Heart right ventricle (tissue), 16 donors: ENCODE measurements around the gene PACSIN2. TPM values are rescaled to one million over a fixed set of nuclear protein-coding genes. Genes with fewer than 3 reads are reported as not detected.

Experiments
- ATAC-seq, 8 donors: fragments of 200-7000 bp; cut with Tn5 transposase; one replicate each; pipeline ENCODE4 v1.9.1; 2020; ENCODE audit warnings: mild to moderate bottlenecking in 8 of 8, moderate library complexity in 8 of 8, moderate number of reproducible peaks in 1 of 8
- DNase-seq, 2 donors: peaks; one replicate each; pipeline ENCODE4 v3.0.0-alpha.2; 2020
- H3K27ac ChIP-seq, 10 donors: fragments of 200-600 bp; sonication (generic) in 2 of 10; one replicate each; pipeline versions ENCODE4 v1.5.0 to v1.8.0; 2020 to 2022; ENCODE audit warnings: mild to moderate bottlenecking in 3 of 10
- H3K27me3 ChIP-seq, 7 donors: fragments of 200-600 bp; one replicate each; pipeline ENCODE4 v1.8.0; 2021 to 2022; ENCODE audit warnings: mild to moderate bottlenecking in 2 of 7
- H3K36me3 ChIP-seq, 9 donors: fragments of 200-600 bp; sonication (generic) in 1 of 9; one replicate each; pipeline versions ENCODE4 v1.5.0 to v1.8.0; 2020 to 2022; ENCODE audit warnings: mild to moderate bottlenecking in 2 of 9
- H3K4me1 ChIP-seq, 9 donors: fragments of 200-600 bp; sonication (generic) in 1 of 9; one replicate each; pipeline versions ENCODE4 v1.5.0 to v1.8.0; 2020 to 2022; ENCODE audit warnings: mild to moderate bottlenecking in 4 of 9
- H3K4me3 ChIP-seq, 10 donors: fragments of 200-600 bp; sonication (generic) in 2 of 10; one replicate each; pipeline versions ENCODE4 v1.5.0 to v1.8.0; 2020 to 2022; ENCODE audit warnings: mild to moderate bottlenecking in 7 of 10, moderate library complexity in 2 of 10
- H3K9me3 ChIP-seq, 11 donors: fragments of 200-600 bp in 10 of 11; sonication (generic) in 2 of 11; one replicate each; pipeline versions ENCODE4 v1.5.0 to v1.8.0; 2013 to 2022; ENCODE audit warnings: mild to moderate bottlenecking in 2 of 11, control low read depth in 1 of 11, moderate library complexity in 1 of 11
- CTCF ChIP-seq, 9 donors: fragments of 200-600 bp; sonication (generic) in 2 of 9; IDR thresholded peaks; one replicate each; pipeline versions ENCODE4 v1.5.0 to v1.8.0; 2021 to 2022; ENCODE audit warnings: antibody characterized with exemption in 9 of 9, mild to moderate bottlenecking in 5 of 9, moderate library complexity in 1 of 9
- WGBS, 2 donors: extraction: QIAGEN DNeasy Blood & Tissue Kit; methylation state at CpG; one replicate each; pipeline ENCODE4 v1.1.7; 2013; ENCODE audit warnings: inconsistent platforms in 1 of 2; 5-methylcytosine and 5-hydroxymethylcytosine counted together
- intact Hi-C, 10 donors: fragments of 100-400 bp; cut with DNase I; formaldehyde crosslinking; loops; one replicate each; pipeline versions ENCODE4 v1.11.1 to v1.14.2; 2022
- polyA plus RNA-seq, 2 donors: library from polyadenylated mRNA; stranded (reverse); fragments of 200-250 nt; gene quantifications; one replicate each; pipeline ENCODE4 v1.2.3, GENCODE V29; 2013
- total RNA-seq, 10 donors: library from RNA; stranded (reverse); fragmentation: NEBNext Ultra II Directional in 3 of 10; extraction: Animal tissue kit (Norgen Biotek cat#: 25700) in 3 of 10; gene quantifications; one replicate each; pipeline versions ENCODE4 v1.2.1 to v1.2.4, GENCODE V29; 2021 to 2023
- donor health status: Arrhythmogenic right ventricular cardiomyopathy.
- donor health status: ischemic (EF 13 %, LVEDD 7.1; RV severe dilation, severe dysfunction).
- donor health status: healthy with polysubstance abuse.
- donor health status: DM: no; HTN: yes; CAD: no.
- donor health status: DM: no; HTN: no; CAD: no.
- donor health status: ischemic (EF 25% LVEDD 6.9; RV normal size, moderate dysfunction).
- donor health status: ischemic (EF 25% LVEDD 5.7; RV mildly dilated, moderate dysfunction).
- donor health status: healthy.
- donor health status: DM: yes; HTN: yes; CAD: no.
- donor health status: Ischemic cardiomyopathy.
- donor health status: ischemic (EF 35%, LVEDD 5.7; RV mildly dilated, moderate dysfunction).
- donor health status: nonischemic (EF 11% LVEDD 7.7; RV severe dilation, severe dysfunction).
- donor health status: DM: yes; HTN: yes; CAD: no.
- donor health status: PGD.
- donor health status: ischemic (EF 29% LVEDD 5.4; RV normal size, mild dysfunction).
- donor health status: nonischemic (EF 23%, LVEDD 6.1; RV moderate dilation, normal function).

Gene PACSIN2
- total and polyA plus RNA-seq, 12 donors, result 24.3 to 69.7 (median 57.0) TPM

DNA sequence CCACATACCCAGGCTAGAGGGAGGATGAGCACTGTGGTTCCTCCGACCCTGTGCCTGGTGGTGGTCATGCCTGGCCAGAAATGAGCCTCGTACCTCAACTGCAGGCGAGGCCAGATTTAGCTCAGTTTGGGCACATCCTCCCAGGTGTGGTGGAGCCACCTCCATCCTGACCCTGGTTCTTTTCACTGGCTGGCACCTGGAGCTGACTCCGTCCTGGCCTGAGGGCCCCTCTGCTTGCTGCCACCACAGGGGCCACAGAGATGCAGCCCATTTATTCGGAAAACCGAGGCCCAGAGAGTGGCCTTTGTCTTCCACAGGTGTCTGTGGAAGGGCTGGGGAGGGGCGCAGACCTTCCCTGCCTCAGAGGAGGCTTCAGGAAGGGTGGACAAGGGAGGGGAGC is 148.8 kb downstream of the PACSIN2 start:
- WGBS, 2 donors, result 93 to 96% methylated on average over 7 of the region's 7 CpGs
- peaks cover 0 to 23% (median 7%) of the 10 kb centered on the region in 9 donors for H3K36me3 ChIP-seq
- H3K9me3 ChIP-seq, result no peaks in the 10 kb centered on the region
- no peak overlapping the region for H3K4me3 ChIP-seq
- no peak for TF ChIP-seq CTCF (IDR thresholded peaks at IDR 0.05)
- H3K27ac ChIP-seq, result no peak overlapping the region
- no peaks in the 10 kb centered on the region for H3K27me3 ChIP-seq
- no peak for DNase-seq
- H3K4me1 ChIP-seq, result peaks cover 4 to 25% (median 15%) of the 10 kb centered on the region in 9 donors
- intact Hi-C loops, result loop anchor here in 6 of 10 donors (5.0 to 10.0 kb wide), 7 partner anchors 36 to 221 kb away; partner anchors contain the start of gene TTLL1 (in 2 of the 6)
- ATAC-seq, result no peak

GRCh38 chr22:42865536-42865935 is 149.4 kb downstream of the PACSIN2 start:
- Histone ChIP-seq H3K27me3 (no peaks in the 10 kb centered on the region), H3K9me3 (no peaks in the 10 kb centered on the region), H3K4me3 (no peak overlapping the region), H3K4me1 (peaks cover 4 to 31% (median 15%) of the 10 kb centered on the region in 9 donors), H3K36me3 (peaks cover 0 to 17% (median 6%) of the 10 kb centered on the region in 9 donors), H3K27ac (no peak overlapping the region)
- TF ChIP-seq CTCF (IDR thresholded peaks at IDR 0.05), result no peak
- 86 to 90% methylated on average over 8 of the region's 8 CpGs for WGBS, 2 donors
- intact Hi-C loops, result loop anchor here in 6 of 10 donors (5.0 to 10.0 kb wide), 7 partner anchors 37 to 222 kb away; partner anchors contain the start of gene TTLL1 (in 2 of the 6)
- no peak for ATAC-seq
- no peak for DNase-seq

- 76 to 89% methylated on average over 4 of the region's 4 CpGs for WGBS, 2 donors
- intact Hi-C loops, result loop anchor here in 4 of 10 donors (10.0 kb wide), 3 partner anchors 101 to 221 kb away; partner anchors contain the start of gene TTLL1 (in 1 of the 4)
- DNase-seq (no peak), ATAC-seq (no peak)
- no peak for TF ChIP-seq CTCF (IDR thresholded peaks at IDR 0.05)
- peaks cover under 1 to 23% (median 4%) of the 10 kb centered on the region in 9 donors for H3K4me1 ChIP-seq
- no peaks in the 10 kb centered on the region for H3K27me3 ChIP-seq
- no peaks in the 10 kb centered on the region for H3K36me3 ChIP-seq
- H3K4me3 ChIP-seq, result no peak overlapping the region
- peak overlapping the region in 1 of 10 donors; percentile 0 for H3K27ac ChIP-seq
- H3K9me3 ChIP-seq, result no peaks in the 10 kb centered on the region
Observed at GRCh38 chr22:42863349-42863961, 151.5 kb downstream of the PACSIN2 start.

DNA sequence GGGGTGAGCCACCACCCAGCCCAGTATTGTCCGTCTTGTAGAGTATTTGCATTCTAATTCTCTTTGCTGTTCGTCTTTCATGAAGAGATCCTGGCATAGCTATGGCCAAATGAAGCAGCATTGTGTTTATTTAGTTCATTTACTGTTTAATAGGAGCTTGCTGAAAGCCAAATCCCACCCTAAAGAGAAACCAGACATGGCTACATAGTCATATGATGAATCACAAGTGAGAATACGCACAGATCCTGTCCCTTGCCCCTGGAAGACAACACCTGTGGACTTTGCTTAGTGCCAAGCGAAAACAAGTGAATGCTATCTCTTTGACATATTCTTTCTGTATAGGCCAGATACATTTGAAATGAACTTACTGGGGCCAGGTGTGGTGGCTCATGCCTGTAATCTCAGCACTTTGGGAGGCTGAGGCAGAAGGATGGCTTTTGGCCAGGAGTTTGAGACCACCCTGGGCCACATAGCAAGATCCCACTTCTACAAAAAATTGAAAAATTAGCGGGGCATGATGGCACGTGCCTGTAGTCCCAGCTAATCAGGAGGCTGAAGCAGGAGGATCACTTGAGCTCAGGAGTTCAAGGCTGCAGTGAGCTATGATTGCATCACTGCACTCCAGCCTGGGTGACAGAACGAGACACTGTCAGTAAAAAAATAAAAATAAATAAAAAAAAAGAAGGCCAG is 152.8 kb downstream of the PACSIN2 start:
- Histone ChIP-seq H3K27me3 (no peaks in the 10 kb centered on the region), H3K4me1 (peaks cover 4 to 23% (median 11%) of the 10 kb centered on the region in 9 donors), H3K4me3 (no peak overlapping the region), H3K9me3 (no peaks in the 10 kb centered on the region), H3K36me3 (no peaks in the 10 kb centered on the region), H3K27ac (no peak overlapping the region)
- 95 to 96% methylated on average over 7 of the region's 7 CpGs for WGBS, 2 donors
- ATAC-seq (no peak), DNase-seq (no peak)
- intact Hi-C loops, result loop anchor here in 4 of 10 donors (10.0 kb wide), 3 partner anchors 103 to 223 kb away; partner anchors contain the start of gene TTLL1 (in 1 of the 4)
- no peak for TF ChIP-seq CTCF (IDR thresholded peaks at IDR 0.05)
